Stimulated activated CD4-positive, alpha-beta T cell treated with anti-CD3 and anti-CD28 coated beads, Interleukin-4, amount 100 ng/mL, for 4 hours (primary cell): ENCODE measurements around the gene FES.
"Not testable (repeated sequence)": the region's sequence is repeated elsewhere in the genome, so short reads cannot be mapped to it uniquely, and the experiment has no call there.

Experiments
- DNase-seq, 2 experiments: peaks; one replicate each; pipeline ENCODE4 v3.0.0-alpha.2; 2020

Gene FES

DNA sequence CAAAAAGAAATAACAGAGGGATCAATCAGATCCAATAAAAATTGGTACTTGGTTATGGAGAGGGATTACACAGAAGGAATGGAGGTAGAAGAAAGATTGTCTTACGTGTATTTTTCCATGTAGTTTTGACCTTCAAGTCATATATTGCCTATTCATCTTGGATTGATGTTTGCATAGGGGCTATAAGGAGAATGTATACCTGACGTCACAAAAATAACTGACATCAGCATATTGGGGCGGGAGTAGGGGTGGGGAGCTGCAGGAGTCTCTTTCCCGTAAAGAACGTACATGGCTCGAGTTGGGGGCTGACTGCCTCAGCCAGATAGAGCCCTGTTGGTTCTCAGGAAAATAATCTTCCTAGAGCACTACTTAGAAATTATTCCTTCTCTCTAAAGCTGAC lies 21.8 kb upstream of the FES start:
- DNase-seq = no peak

DNA sequence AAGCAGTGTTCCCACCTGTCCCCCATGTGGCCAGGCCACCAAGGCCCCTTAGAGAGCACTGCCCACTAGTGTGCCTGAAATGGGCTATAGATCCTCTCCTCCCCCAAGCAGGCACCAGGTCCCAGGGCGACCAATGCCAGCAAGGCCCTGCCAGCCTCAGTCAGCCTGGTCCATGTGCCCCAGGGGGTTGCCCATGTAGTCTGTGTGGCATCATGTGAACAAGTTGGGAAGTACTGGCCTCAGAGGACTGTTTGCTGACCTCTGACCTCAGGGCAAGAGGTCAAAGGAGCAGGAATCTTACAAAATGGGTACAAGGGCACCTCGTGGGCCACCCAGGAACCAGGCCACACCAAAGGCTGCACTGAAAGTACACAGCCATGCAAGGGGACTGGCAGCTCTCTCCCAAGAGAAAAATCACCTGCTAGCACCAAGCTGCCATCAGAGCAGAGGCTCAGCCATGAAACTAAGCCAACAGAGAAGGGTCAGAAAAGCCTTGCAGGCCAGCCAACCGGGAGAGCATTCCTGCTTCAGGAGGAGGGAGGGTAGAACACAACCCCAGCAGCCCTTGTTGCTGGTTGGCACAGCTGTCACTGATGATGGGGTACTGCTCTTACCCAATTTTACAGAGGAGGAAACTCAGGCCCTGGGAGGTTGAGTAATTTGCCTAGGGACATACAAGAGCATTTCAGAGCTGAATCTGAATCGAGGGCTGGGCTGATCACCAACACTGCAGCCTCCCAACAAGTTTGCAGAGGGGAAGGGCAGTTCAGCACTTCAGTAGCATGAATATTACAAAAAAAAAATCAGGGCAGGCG lies 21.1 kb upstream of the FES start:
- DNase-seq = no peak

DNA sequence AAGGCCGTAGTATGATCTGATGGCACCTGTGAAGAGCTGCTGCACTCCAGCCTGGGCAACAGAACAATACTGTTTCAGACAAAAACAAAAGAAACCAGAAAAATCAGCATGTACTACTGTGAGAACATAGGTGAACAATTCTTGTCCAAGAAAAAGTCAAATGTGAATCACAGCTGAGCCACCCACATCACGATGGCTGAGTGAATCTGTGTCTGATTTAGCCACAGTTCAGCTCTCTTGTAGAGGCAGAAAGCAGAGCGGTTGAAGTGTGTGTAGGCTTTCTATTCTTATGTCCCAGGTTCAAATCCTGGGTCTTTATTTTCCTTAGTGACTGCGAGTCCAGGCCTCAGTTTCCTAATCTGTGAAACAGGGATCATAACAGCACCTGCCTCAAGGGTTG lies 20.3 kb upstream of the FES start:
- no peak for DNase-seq

GRCh38 chr15:90864507-90864906 lies 19.8 kb upstream of the FES start:
- DNase-seq = no peak

- no peak for DNase-seq
Measured at GRCh38 chr15:90865702-90866101, 18.6 kb upstream of the FES start.

GRCh38 chr15:90866161-90866715 lies 18.1 kb upstream of the FES start:
- no peak for DNase-seq

DNA sequence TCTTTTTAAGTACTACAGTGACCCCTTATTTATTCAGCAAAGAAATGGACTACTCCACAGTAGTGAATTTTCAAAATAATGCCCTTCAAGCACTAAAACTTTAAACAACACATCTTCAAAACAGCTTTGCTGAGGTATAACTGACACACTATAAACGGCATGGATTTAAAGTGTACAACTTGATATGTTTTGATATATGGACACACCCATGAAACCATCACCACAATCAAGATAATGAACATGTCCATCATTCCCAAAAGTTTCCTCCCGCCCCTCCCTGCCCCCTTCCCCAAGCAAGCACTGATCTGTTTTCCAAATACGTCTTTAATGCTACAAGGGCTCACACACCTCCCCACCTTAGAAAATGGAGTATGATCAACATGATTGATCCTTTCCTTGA lies 17.5 kb upstream of the FES start:
- no peak for DNase-seq

DNA sequence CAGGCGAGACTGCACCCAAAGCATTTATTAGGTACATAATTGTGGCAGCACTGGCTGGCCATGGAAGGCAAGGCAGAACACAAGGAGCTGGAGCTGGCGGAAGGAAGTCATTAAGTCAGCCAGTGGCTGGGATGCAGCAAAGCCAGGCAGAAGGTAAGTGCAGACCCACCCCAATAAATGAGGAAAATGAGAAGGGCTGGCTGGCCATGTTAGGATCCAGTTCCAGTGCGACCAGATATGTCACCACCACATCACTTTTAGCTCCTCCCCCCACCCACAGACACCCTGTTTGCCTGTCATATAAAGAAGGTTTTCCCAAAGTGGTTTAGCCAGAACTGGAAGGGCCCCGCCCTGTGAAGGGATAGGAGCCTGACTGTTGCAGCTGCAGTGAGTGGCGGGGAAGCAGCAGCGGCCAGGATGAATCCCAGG lies 16.0 kb upstream of the FES start, which contains the start of gene FURIN:
FURIN (plus strand) TSS at position 328 of the 429 bp plus-strand sequence. CDS start 7,153 bp downstream, outside the sequence.
- no peak for DNase-seq

GRCh38 chr15:90869140-90869541 lies 15.2 kb upstream of the FES start:
- no peak for DNase-seq

- DNase-seq = peak; percentile 35 to 48
Measured at GRCh38 chr15:90869601-90870353, 14.5 kb upstream of the FES start.

GRCh38 chr15:90870354-90871138 lies 13.8 kb upstream of the FES start:
- DNase-seq = no peak

DNA sequence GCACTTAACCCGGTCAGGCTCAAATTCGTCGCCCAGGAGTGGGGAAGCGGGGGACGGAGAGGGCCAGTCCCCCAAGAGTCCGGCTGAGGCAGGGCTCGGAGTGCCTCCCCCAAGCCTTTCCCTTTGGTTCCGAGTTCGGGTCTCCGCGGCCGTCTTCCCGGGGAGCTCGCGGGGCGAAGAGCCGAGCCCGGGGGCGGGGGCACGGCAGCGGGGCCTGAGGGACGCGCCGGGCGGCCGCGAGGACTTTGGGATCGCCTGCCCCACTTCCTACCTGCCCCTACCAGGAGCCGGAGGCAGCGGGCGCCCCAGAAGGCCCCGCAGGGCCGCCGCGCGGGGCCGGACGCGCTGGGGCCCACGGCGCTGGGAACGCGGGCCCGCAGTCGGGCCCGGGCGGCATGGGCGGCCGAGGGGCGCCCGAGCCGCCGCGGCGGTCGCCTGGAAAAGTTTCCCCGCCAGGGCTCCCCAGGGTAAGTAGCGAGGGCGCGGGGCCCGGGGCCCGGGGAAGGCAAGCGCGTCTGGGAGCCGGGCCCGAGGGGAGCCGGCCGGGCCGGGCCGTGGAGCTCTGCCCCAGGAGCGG lies 13.1 kb upstream of the FES start:
- no peak for DNase-seq

DNA sequence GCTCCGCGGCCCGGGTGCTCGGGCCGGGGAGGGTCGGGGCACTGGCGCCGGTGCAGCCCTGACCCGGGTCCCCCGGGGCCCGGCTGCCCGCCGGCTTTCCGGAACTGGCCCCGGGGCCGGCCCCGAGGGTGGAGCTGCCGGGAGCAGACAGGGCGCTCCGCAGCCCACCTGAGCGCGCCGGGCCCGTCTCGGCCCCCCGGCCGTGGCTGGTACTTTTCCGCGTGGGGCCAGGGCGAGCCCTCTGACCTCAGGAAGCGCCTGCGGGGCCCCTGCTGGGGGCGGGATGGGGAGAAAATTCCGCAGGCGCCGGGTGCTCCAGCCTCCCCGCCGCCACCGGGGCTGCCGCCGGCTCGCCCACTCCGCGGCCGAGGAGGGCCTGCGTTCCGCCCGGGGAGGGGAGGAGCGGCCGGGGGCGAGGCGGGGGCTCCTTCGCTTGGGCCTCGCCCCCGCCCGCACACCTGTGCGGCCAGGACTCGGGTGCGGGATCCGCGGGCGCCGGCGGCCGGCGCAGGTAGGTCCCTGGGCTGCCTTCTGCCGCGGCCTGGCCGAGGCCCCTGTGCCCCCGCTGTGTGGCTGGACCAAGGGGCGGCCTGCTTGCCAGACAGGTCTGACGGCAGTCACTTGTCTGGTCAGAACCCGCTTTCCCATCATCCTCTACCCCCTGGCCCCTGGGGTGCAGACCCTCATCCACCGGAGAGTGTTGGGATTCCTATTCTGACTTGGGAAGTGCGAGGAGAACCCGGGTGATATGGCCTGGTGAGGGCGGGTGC lies 12.4 kb upstream of the FES start:
- peak; percentile 19 to 46 for DNase-seq

GRCh38 chr15:90872486-90873184 lies 11.7 kb upstream of the FES start:
- DNase-seq = peak; percentile 43 to 58

DNA sequence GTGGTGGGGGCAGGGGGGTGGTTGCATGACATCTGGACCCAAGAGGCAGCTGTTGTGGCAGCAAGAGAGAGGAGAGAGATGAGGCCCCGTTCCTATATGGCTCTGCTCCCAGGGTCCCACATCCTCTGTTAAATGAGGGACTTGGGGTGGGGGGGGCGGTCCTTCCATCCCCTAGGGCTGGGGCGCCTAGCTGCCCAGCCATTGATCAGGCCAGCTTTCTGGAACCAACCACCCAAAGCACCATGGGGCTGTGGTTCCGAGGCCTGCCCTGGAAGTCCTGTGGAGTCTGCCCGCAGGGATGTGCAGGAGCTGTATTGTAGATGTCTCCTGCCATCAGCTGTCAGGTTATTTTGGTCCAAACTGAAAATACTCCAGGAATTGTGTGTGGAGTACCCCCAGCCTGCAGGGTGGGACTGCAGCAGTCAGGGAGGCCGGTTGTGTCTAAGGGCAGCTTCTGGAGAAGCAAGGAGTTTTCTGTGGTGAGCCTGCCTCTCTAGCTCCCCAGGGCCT lies 10.8 kb upstream of the FES start:
- DNase-seq = no peak

DNA sequence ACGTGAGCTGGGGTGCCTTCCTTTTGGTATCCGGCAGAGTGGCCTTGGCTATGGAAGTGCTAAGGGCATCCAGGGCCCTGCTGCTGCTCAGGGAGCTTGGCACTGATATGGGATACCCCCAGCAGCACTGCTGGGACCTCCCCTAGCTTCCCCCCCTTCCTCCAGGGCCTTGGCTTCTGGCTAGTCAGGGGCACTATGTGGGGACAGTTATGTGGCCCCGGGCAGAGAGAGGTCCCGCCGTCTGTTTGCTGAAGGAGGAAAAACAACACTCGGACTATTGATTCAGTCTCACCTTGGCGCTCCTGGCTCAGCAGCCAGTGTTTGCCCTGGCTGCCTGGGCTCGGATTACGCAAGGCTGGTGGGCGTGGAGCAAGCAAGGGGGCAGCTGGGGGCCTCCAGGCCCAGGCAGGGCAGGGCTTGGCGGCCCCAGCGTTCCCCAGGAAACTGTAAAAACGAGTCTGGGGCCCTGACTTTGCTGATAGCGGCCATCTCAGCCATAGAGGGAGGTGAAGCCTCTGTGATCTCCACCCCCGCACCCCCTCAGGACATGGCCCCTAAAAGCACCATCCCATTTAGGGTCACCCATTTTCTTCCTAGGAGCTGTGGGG lies 10.2 kb upstream of the FES start:
- no peak for DNase-seq

DNA sequence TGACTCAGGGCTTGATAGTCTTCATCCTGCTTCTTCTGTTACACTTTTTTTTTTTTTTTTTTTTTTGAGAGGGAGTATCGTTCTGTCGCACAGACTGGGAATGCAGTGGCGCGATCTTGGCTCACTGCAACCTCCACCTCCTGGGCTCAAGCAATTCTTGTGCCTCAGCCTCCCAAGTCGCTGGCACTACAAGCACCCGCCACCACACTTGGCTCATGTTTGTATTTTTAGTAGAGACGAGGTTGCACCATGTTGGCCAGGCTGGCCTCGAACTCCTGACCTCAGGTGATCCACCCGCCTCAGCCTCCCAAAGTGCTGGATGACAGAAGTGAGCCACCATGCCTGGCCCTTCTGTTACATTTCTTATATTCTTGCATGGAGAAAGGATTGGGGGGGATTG lies 9.3 kb upstream of the FES start:
- not testable (repeated sequence) for DNase-seq

GRCh38 chr15:90875549-90875981 lies 8.7 kb upstream of the FES start:
- no peak for DNase-seq

- no peak for DNase-seq
Measured at GRCh38 chr15:90876046-90876445, 8.3 kb upstream of the FES start.

DNA sequence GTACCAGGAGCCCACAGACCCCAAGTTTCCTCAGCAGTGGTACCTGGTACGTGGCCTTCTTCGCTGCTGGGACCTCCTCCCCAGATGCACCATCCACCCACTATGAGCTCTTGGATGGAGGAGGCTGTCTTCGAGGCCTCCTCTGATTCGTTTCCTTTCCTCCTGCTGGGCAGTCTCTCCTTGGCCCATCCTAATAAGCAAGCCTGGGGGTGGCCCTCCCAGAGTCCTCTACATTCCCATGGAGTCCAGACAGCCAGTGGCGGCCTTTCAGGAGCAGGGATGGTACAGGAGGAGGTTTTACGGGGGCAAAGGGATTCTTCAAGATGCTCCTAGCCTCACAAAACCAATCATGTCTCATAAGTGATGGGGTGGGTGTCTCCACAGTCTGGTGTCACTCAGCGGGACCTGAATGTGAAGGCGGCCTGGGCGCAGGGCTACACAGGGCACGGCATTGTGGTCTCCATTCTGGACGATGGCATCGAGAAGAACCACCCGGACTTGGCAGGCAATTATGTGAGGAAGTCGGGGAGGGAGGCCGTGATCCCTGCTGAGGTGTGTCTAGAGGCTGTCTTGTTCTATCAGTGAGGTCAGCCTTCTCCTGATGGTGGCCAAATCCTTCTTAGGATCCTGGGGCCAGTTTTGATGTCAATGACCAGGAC lies 7.7 kb upstream of the FES start:
- DNase-seq = no peak
